AG10803 (cell line): ENCODE data around the gene BNIP5.
A peak's percentile ranks its signal among the peaks of the same experiment; 100 is the strongest.

Source experiments
- DNase-seq: peaks from one replicate; pipeline ENCODE4 v3.0.0; 2010; ENCODE audit warnings: low read depth
- H3K4me3 ChIP-seq: 2 replicates; pipeline ENCODE4 v1.5.1; 2011; ENCODE audit warnings: mild to moderate bottlenecking, low read length, control low read depth
- TF ChIP-seq, protein P1 (sequence below): conservative IDR thresholded peaks from 2 replicates; pipeline ENCODE4 v1.5.1; 2011; ENCODE audit warnings: mild to moderate bottlenecking, low read length, control low read depth, inconsistent platforms

The BNIP5 gene

DNA sequence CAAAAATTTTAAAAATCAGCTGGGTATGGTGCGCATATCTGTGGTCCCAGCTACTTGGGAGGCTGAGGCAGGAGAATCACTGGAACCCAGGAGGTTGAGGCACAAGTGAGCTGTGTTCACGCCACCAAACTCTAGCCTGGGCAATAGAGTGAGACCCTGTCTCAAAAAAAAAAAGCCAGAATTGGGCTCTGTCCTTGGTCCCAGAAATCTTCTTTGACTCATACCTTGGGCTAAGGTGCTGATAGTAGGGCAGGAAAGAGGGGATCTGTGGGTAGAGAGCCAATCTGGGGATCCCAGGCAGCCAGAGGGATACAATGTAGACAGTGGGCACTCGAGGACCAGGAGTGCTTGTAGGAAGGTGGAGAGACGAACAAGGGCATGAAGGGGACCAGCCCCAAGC is 37.5 kb upstream of the BNIP5 start:
- no peak overlapping the region for H3K4me3 ChIP-seq
- no peak for DNase-seq
- TF ChIP-seq, protein P1, sequence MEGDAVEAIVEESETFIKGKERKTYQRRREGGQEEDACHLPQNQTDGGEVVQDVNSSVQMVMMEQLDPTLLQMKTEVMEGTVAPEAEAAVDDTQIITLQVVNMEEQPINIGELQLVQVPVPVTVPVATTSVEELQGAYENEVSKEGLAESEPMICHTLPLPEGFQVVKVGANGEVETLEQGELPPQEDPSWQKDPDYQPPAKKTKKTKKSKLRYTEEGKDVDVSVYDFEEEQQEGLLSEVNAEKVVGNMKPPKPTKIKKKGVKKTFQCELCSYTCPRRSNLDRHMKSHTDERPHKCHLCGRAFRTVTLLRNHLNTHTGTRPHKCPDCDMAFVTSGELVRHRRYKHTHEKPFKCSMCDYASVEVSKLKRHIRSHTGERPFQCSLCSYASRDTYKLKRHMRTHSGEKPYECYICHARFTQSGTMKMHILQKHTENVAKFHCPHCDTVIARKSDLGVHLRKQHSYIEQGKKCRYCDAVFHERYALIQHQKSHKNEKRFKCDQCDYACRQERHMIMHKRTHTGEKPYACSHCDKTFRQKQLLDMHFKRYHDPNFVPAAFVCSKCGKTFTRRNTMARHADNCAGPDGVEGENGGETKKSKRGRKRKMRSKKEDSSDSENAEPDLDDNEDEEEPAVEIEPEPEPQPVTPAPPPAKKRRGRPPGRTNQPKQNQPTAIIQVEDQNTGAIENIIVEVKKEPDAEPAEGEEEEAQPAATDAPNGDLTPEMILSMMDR = no peak

DNA sequence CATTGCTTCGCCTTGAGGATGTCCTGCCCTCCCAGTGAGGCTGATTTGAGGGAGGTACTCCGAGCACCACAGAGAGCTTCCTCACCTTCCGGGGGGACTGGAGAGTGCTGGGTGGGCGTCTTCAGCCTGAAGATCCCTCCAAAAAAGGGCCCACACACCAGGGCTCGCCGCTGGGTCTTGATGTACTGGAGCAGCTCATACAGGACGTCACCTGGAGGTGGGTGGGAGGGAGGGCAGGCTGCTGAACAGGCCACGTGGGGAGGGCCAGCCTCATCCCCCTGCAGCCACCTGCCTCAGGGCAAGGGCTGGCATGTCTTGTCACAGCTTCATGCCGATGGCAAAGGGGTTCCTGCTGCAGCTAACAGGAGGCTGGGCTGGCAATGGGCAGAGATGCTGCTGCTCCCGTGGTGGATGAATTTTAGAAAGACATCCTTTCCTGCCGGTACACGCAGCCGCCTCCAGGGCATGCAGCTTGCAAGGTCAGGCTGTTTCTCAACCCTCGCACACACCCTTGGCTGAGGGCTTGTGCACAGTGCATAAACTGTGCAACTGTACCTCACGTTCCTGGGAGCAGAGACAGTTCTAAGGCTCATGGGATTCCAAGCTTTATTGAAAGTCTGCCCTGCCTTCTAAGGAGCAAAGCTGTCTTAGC is 36.8 kb upstream of the BNIP5 start:
- no peak overlapping the region for H3K4me3 ChIP-seq
- TF ChIP-seq, protein P1 = no peak
- no peak for DNase-seq

DNA sequence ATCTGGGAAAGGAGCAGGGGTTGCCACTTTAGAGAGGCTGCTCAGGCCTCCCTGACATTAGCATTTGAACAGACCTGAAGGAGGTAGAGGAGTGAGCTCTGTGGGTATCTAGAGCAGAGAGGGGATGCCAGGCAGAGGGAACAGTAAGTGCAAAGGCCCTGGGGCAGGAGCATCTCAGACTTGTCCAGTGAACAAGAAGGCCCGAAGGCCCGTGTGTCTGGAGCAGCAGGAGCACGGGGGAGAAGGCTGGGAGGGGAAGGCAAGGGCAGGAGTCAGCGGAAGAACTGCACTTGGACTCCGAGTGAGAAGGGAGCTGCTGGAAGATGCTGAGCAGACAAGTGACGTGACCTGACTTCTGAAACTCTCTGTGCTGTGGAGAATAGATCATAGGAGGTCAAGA is 35.4 kb upstream of the BNIP5 start:
- no peak for DNase-seq
- TF ChIP-seq, protein P1 = no peak
- no peak overlapping the region for H3K4me3 ChIP-seq

DNA sequence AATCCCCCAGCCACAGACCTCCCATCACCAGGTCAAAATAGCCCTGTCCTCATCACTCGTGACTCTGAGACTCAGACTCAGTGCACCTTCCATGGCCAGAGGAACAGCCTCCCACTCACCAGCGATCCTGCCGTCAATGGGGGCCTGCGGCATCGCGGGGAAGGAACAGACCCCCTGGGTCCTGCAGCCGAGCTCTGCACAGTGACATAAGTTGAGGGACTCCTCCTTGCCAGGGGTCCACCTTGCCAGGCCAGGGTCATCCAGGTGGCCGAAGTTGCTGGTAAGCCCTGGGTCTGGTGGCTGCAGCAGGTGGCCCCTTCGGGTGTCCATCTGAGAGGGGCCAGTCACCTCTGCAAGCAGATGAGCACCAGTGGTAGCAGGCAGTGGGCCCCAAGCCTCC is 34.5 kb upstream of the BNIP5 start:
- no peak for DNase-seq
- TF ChIP-seq, protein P1 = no peak
- H3K4me3 ChIP-seq = no peak overlapping the region

DNA sequence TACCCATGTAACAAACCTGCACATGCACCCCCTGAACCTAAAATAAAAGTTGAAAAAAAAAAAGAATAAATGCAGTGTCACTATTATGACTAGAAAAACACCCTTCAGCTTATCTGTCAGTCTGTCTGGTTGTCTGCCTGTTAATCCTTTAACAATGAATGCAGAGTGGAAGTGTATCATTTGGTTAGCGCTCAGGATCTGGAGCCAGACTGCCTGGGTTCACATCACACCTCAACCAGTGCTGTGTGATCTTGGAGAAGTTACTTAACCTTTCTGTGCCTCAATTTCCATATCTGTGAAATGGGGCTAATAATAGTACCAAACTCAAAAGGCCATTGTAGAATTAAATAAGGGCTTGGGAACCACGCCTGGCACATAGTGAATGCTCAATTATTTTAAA is 34.0 kb upstream of the BNIP5 start:
- H3K4me3 ChIP-seq = no peak overlapping the region
- TF ChIP-seq, protein P1 = no peak
- DNase-seq = no peak

DNA sequence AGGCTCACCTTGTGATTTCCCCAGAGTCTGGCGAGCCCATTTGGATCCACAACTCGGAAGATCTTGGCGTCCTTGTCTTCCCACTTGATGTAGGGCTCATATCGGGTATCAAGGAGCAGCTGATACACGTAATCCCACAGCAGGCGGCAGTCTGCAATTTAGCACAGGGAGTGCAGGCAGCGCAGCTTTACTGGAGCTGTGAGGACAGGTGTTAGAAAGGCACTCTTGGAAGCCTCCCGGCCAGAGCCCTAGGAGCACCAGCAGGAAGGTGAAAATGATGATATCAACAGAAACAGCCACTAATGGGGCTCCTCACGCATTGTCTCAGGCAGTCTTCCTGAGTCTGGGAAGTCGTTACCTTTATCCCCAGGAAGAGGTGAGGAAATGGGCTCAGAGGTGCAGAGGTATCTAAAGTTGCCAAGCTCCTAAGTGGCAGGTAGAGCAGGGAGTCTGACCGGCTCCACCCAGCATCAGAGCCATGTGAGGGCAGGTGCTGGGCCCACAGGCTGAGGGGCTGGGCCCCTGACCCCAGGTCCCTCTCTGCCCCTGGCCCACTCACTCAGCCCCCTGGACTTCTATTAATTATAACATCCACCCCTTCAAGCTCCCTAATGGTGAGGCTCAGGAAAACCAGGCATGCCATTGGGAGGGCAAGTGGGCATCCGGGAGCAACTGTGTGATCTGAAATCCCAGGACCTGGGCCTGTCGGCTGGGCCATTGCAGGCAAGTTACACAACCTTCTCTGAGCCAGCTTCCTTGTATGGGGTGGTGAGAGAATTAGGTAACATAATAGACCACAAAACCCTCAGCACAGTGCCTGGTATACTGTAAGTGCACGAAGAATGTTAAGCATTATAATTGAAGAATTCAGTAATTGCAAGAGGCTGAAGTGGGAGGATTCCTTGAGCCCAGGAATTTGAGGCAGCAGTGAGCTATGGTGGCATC is 32.5 kb upstream of the BNIP5 start:
- TF ChIP-seq, protein P1 = no peak
- DNase-seq = peak; percentile 99
- no peak overlapping the region for H3K4me3 ChIP-seq

DNA sequence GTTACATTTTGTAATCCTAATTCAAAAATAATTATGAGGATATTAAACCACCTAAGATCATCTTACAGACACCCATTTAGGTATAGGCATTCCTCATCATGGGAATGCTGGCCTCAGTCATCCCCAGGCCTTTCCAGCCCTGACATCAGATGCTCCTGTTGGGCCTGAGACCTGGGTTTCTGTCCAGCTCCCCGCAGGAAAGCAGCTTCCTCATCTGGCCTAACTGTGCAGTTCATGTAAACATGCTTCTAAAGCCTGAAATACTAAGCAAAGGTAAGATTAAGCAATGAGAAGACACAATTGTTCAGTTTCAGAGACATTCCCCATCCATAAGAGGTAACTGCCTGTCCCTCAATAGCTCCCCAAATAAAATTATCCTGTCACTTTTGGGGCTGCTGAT is 31.7 kb upstream of the BNIP5 start:
- TF ChIP-seq, protein P1 = no peak
- no peak overlapping the region for H3K4me3 ChIP-seq
- peak; percentile 37 for DNase-seq
